PFSK-1 (cell line): ENCODE measurements around the gene TUBAL3.

Experiments
- FOXP2 ChIP-seq: optimal IDR thresholded peaks from 2 replicates; pipeline ENCODE3; 2011; ENCODE audit warnings: borderline replicate concordance, control low read depth, inconsistent platforms; ENCODE audit not compliant: insufficient read depth; ENCODE audit errors: extremely low read length, extremely low read depth
- POLR2AphosphoS5 ChIP-seq: IDR thresholded peaks from 2 replicates; pipeline ENCODE4 v1.6.1; 2012; ENCODE audit warnings: low read depth, mild to moderate bottlenecking, control low read depth, low read length, moderate library complexity
- TAF1 ChIP-seq: IDR thresholded peaks from 2 replicates; pipeline ENCODE4 v1.6.1; 2012; ENCODE audit warnings: low read length, control low read depth, borderline replicate concordance; ENCODE audit not compliant: insufficient read depth
- TF ChIP-seq, protein P1 (sequence below), 2 experiments: IDR thresholded peaks; 2 replicates each; pipeline versions ENCODE4 v1.6.1 to v1.8.0; 2011 to 2012; ENCODE audit warnings: low read depth in 2 of 2, low read length in 2 of 2, control low read depth in 1 of 2, inconsistent platforms in 1 of 2, mild to moderate bottlenecking in 1 of 2, moderate library complexity in 1 of 2; ENCODE audit not compliant: insufficient read depth in 1 of 2

DNA sequence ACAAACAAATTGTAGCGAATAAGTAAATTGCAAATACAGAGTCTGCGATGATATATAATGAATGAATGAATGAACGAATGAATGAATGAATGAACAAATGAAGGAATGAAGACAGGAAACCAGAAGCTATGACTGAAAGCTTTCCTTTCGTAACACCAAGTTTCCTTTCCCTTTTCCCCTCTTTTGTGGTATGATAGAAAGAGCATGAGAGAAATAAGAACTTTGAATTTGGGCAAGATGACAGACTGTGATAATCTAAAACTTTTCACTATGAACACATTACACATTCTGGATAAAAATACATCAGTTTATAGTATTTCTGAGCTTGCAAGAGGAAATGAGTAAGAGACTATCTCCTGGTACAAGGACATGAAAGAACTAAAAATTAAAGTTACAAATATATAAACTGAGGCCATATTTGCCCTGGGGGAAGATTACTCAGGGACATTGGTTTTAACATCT is 48.3 kb downstream of the TUBAL3 start:
- TF ChIP-seq TAF1 = no peak
- TF ChIP-seq FOXP2 = no peak
- TF ChIP-seq POLR2AphosphoS5 = no peak
- TF ChIP-seq, protein P1, sequence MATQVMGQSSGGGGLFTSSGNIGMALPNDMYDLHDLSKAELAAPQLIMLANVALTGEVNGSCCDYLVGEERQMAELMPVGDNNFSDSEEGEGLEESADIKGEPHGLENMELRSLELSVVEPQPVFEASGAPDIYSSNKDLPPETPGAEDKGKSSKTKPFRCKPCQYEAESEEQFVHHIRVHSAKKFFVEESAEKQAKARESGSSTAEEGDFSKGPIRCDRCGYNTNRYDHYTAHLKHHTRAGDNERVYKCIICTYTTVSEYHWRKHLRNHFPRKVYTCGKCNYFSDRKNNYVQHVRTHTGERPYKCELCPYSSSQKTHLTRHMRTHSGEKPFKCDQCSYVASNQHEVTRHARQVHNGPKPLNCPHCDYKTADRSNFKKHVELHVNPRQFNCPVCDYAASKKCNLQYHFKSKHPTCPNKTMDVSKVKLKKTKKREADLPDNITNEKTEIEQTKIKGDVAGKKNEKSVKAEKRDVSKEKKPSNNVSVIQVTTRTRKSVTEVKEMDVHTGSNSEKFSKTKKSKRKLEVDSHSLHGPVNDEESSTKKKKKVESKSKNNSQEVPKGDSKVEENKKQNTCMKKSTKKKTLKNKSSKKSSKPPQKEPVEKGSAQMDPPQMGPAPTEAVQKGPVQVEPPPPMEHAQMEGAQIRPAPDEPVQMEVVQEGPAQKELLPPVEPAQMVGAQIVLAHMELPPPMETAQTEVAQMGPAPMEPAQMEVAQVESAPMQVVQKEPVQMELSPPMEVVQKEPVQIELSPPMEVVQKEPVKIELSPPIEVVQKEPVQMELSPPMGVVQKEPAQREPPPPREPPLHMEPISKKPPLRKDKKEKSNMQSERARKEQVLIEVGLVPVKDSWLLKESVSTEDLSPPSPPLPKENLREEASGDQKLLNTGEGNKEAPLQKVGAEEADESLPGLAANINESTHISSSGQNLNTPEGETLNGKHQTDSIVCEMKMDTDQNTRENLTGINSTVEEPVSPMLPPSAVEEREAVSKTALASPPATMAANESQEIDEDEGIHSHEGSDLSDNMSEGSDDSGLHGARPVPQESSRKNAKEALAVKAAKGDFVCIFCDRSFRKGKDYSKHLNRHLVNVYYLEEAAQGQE (IDR thresholded peaks at IDR 0.05; ENCODE audit: insufficient read depth in 1 of 2, low read depth in 2 of 2, low read length in 2 of 2) = no peak
